Measurements from ENCODE around the gene HECTD3.
"Not testable (repeated sequence)": the region's sequence is repeated elsewhere in the genome, so short reads cannot be mapped to it uniquely, and the experiment has no call there.

Gene HECTD3

DNA sequence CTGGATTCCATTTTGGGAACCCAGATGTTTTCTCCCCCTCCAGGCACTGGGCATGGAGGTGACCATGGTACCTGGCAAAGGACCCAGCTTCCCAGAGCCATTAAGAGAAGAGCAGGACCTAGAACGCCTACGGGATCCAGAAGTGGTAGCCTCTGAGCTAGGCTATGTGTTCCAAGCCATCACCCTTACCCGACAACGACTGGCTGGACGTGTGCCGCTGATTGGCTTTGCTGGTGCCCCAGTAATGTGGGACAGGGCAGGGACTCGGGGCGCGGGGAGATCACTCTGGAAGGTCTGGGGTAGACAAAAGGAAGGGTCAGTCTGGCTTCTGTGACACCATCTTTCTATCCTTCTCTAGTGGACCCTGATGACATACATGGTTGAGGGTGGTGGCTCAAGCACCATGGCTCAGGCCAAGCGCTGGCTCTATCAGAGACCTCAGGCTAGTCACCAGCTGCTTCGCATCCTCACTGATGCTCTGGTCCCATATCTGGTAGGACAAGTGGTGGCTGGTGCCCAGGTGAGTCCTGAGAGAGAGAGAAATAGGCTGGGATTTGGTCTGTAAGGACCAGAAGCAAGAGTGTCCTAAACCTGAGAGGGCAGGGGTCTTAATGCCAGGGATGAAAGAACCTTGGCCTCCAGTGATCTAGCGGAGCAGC, 2.6 kb upstream of the HECTD3 start:
- no peak for DNase-seq

DNA sequence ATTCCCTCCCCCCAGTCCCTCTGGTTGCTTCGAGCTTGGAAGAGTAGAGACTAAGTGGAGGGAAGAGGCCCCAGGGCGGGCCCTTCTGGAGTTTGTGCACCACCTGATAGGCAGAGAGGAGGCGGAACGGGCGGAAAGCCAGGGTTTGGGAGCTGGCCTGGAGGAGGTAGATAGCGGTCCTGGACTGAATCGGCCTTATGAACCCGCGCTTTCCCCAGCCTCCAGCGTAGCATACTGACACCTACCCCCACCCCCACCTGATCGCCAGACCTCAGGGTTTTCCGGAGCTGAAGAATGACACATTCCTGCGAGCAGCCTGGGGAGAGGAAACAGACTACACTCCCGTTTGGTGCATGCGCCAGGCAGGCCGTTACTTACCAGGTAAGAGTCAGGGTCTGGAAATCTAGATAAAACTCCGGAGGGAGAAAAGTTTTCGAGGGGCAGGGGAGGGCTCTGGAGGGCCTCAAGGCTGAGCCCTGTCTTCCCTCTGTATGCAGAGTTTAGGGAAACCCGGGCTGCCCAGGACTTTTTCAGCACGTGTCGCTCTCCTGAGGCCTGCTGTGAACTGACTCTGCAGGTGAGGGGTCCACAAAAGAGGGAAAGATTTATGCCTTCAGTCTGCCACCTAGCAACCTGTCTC, 1.6 kb upstream of the HECTD3 start:
- DNase-seq, result peak; percentile 32 to 36

DNA sequence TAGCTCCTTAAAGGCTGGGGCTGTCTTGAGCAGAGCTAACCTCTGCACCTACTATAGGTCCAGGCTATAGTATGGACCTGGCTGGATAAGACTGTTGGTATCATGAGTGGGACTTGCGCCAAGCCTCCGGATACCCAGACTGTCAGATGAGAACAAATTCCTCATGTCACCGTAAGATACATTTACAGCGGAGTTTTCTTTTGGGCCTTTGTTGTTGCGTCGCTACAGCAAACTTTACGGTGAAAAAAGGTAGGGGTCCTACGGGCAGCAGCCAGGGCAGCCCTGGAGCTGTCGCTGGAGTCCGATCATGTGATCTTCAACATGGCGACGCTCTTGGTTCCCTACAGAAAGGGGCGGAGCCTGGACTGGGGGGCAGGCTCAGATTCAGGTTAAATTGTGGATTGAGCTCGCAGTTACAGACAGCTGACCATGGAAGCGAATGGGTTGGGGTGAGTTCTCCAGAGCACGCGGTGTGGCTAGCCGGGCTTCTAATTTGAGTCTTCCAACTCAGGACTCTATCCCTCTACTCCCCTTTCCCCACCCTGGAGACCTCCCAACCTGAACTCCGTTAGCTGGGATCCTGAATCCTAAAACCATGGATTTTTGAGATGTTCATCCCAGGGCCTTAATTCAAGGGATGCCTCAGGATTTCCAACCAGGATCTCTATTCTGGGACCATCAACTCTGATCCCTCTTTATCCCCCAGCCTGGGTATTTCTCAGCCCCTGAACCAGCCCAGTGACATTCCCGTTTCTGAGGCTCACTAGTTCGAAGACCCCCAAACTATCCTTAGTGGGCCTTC, 914 bp upstream of the HECTD3 start, which contains the start of gene UROD:
Gene UROD, plus strand, starts transcription at position 418 of the 802 bp plus-strand sequence. Its CDS starts 12 bp downstream, at position 430.
- peak; percentile 89 for DNase-seq

DNA sequence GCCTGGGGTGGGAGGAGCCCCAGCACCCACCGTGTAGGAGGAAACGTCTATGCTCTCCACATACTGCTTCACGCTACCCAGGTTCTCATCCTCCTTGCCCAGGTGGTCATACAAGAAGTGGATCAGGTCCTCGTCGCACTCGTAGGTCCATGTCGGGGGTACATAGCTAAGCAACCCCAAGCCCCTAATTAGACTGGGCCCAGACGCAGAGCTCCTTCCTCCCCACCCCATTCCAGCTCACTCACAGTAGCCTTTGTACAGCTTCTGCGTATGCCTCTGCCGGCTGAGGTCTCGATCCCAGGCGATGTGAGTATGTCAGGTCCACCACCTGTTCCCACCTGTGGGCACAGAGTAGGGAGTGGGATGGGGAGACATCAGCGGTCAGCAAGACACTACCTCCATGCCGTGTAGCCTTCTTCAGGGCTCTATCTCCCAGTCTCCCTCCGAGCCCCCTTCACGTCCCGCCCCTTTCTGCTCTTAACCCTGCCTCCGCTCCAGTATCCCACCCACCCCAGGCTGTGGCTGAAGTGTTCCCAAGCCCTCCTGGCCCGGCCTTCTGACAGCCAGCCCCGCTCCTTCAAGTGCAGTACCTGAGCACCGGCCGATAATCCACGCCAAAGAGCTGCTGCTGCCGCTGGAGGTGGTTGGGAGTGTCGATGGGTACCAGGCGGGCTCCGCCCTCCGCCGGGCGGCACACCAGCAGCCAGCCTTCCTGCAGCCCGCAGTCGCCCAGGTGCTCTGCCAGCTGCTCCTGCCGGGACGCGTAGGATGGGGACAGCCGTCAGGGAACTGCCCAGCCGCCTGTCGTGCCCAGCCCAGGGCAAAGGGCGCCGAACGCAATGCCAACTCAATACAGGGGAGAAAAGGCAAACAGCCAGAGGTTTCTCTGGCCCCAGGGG, 919 bp downstream of the HECTD3 start:
- DNase-seq, result peak in 1 of 2 experiments; percentile 22

DNA sequence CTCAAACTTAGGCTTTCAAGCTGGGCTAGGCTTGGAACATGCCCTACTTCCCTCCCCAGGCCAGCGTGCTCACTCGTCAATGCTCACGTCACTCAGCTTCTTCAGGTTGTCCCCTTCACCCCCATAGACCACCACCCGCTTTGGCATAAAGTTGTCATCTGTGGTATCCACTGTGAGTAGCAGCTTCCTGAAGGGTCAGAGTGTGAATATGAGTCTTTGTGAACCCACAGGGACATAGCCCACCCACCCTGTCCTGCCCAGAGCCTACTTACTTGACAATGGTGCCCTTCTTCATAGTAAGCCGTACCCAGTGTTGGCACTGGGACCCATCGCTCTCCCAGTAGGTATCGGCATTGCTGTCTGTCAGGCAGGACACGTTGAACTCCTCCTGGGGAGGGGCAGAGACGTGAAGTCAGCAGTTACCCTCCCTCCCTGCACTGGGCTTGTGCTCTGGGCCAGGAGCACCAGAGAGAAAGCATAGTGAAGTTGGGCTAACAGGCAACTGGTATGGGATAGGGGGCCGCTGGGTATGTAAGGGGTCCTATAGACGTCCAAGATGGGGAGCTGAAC, 1.7 kb downstream of the HECTD3 start:
- no peak for DNase-seq

DNA sequence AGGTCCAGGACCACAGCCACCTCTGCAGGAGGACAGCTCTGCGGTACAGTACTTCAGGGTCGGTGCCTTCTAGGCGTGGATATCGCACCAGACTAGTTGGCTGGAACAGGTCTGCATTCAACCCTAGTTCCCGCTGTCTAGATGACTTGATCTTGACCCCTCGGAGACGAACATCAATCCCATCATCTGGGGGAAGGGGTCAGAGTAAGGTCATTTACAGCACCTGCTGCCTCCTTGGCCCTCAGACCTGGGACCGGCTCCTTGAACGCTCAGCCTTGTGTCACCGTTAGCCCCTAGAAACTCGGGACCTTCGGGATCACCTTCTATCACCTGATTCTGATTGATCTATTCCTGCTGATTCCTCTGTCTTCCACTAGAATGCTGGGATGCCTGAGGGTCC, 2.6 kb downstream of the HECTD3 start:
- no peak for DNase-seq

DNA sequence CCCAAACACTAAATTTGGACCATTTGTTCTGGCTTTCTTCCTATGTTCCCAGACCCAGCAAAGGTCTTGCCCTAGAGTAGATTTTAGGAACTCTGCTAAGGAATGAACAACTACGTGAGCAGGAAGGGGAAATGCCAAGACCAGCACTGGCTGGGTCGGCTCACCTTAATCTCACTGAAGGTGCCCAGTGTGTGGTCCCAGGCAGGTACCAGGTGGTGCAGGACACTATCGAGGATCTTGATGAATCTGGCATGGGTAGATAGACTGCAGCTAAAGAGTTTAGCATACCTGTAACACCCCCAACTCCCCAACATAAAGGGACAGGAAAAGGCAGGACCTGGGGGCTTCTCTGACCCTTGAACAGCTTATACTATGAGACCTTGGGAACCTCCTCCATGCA, 3.0 kb downstream of the HECTD3 start:
- no peak for DNase-seq

DNA sequence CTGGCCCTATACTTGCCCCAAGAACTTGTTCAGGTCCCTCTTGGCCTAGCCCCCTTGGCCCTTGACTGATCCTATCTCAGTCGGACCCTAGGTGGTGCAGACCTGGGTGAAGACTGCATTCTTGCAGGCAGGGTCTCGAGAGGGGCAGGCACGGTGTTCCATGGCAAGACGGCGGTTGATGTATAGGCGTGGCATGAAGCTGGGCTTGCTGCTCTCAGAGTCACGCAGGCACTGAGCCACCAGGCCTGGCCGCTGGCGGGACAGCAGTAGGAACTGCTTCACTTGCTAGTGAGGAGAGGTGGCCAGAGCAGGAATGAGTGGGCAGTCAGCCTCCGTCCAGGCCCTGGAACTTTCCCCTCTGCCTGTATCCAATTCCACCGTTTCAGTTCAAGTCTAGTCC, 3.8 kb downstream of the HECTD3 start:
- no peak for DNase-seq

DNA sequence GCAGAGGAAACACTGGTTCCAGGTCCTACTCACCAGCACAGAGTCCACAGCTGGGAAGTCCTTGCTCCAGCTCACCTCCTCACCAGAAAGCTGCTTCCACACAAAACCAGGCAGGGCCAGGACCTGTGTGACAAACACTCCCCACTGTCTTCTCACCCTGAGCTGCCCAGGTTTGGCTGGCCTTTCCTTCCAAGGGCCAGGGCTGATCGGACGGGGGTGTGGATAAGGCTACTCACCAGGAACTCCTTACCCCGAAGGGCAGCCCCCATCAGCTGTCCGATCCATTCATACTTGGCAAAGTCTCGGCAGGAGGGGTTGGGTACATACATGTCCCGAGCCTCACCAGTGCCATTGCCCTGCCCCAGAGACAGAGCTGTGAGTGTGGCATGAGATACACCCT, 5.4 kb downstream of the HECTD3 start:
- no peak for DNase-seq

DNA sequence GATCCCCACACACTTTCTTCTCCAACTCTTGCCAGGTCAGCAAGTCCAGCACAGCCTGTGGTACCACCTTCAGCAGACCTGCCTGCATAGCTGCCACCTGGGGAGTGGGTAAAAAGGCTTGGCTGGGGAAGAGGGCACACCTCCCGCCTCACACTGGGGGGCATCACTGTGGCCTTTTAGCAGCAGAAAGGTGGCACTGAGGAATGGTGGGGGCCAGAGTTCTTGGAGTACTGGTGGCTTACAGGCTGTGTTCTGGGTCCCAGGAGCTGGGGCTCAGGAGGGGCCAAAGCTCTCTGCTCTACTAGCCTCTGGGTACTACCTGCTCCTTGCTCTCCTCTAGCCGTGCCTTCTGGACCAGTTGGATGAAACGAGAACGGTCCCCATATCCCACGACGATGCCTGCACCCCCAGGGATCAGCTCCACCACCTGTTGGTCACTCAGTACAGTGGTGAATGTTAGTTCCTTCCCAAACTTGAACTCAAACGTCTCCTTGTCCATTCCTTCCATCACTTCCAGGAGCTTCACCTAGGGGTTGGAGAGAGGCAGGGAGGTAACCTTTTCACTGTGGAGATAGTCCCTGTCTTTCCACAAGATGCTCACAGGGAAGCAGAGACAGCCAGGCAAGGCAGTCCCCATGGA, 6.7 kb downstream of the HECTD3 start:
- DNase-seq, result no peak

DNA sequence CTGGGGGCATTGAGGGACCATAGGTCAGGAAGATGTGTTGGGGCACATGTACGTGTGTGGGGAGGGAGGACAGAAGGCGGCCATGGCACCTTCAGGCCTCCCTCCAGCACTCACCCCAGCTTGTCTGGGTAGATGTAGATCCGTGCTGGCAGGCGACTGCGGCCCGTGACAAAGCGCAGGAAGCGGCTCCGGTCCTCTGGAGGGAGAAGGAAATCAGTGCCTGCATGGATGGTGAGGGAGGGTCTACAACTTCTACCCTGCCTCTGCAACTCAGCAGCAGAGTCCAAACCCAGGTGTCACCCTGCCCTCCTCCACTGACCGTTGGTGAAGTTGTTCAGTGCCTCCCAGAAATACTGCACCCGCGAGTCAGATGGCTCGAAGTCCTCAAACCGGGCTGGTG, 7.4 kb downstream of the HECTD3 start:
- DNase-seq, result no peak

DNA sequence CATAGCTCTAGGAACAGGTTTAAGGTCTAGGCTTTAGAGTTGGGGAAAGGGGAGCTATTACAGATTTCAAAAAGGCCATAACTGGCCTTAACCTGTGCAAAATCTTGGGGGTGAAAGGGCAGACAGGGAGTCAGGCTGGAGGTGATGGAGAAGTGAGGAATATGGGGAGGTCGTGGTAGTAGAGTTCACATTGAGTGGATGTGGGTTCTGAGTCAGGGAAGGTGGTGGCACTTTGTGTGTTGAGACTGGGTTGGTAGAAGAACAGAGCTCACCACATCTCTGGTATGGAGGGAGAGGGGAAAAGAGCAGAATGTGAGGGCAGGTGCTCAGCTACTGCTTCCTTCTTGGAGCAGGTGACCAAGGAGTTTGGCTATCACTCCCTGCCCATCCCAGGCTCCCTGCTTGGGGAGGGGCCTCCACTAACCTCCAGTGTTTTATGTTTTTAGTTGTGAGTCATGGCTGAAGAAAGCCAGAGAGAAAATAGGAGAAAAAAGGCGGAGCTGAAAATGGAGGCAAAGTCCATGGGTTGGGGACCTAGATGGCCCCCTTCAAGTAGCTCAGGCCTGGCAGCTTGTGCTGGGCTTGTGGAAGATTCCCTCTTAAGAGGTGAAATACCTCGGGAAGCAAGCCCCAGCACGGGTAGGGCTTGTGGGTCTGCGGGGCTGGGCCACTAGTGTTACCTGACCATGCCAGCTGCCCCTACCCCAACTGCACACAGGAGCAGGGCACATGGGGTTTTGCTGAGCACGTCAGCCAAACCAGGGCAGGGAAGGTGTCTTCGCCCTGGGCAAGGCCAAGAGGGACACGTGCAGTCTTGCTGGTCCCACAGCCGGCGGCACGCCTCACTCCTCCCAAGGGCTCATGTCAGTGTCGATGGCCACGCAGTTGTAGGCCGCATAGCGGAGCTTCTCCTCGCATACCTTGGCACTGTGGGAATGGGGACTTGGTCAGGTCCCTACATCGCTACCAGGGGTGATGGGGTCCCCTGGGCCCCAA, 8.2 kb downstream of the HECTD3 start:
- no peak for DNase-seq

DNA sequence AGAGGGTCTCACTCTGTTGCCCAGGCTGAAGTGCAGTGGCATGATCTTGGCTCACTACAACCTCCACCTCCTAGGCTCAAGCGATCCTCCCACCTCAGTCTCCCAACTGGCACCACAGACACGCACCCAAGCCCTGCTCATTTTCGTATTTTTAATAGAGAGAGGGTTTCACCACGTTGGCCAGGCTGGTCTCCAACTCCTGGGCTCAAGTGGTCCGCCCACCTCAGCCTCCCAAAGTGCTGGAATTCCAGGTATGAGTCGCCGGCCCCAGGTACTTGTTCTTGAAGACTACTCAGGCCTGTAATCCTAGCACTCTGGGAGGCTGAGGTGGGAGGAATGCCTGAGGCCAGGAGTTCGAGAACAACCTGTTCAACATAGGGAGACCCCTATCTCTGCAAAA, 9.5 kb downstream of the HECTD3 start:
- not testable (repeated sequence) for DNase-seq

DNA sequence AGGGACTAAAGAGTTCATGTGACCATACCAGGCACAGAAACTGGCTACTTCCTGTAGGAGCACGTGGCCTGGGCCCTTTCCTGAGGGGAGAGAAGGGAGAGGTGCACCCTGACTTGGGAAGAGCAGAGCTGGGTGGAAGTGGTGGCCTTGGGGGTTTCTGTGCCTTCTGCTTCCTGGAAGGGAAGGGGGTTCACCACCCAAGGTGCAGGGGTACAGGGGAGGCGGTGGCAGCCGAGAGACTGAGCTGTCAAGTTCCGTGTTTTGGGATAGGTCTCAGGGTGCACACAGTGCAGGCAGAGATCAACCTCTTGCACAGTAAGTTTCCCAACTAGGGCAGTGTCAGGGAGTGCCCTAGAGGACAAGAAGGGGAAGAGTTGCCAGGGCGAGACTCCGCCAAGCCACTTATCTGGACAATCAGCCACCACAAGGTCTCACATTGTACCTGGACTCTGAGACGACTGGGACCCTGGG, 10.1 kb downstream of the HECTD3 start:
- no peak for DNase-seq

DNA sequence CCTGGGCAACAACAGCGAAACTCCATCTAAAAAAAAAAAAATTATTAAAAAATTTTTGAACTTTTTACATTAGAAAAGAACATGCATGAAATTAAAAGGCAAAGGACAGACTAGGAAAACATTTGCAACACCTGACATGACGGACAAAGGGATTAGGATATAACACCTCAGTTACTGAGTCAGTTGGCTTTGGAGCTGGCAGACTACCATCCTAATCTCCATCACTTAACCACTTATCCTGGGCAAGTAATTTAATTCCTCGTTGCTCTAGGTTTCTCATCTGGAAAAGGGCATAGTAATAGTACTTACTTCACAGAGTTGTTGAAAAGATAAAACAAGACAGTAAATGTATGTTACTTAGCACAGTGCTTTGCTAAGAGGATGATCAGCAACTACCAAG, 11.9 kb downstream of the HECTD3 start:
- no peak for DNase-seq

DNA sequence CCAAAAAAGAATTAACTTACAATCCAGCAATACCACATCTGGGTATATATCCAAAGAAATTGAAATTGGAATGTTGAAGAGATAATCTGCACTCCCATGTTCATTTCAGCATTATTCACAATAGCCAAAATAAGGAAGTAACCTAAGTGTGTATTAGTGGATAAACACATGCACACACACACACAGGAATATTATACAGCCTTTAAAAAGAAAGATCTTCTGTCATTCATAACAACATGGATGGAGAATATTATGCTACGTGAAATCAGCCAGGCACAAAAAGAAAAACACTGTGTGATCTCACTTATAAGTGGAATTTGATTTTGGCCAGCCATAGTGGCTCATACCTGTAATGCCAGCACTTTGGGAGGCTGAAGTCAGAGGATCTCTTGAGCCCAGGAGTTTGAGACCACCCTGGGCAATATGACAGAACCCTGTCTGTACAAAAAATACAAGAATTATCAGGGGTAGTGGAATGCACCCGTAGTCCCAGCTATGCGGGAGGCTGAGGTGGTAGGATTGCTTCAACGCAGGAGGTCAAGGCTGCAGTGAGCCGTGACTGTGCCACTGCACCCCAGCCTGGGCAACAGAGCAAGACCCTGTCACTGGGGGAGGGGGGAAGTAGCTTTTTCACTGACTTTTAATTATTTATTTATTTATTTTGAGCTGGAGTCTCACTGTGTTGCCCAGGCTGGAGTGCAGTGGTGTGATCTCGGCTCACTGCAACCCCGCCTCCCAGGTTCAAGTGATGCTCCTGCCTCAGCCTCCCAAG, 15.5 kb downstream of the HECTD3 start:
- no peak for DNase-seq

DNA sequence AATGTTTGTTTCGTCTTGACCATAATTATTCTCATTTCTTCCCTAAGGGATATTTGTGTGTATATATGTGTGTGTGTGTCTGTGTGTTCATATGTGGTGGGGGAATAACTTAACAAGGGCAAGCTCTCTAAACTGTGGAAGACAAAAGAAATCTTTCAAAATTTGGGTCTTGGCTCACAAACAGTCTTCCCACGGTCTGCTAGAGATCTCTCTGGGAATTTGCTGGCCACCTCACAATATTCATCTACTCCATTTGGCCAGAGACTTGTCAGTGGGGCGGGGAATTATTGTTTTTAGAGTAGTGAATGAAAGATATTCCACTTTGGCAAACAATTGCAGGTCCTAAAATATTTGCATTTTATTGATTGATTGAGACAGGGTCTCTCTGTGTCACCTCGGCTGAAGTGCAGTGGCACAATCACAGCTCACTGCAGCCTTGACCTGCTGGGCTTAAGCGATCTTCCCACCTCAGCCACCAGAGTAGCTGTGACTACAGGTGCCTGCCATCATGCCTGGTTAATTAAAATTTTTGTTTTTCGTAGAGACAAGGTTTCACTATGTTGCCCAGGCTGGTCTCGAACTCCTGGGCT, 16.7 kb downstream of the HECTD3 start:
- DNase-seq, result no peak

DNA sequence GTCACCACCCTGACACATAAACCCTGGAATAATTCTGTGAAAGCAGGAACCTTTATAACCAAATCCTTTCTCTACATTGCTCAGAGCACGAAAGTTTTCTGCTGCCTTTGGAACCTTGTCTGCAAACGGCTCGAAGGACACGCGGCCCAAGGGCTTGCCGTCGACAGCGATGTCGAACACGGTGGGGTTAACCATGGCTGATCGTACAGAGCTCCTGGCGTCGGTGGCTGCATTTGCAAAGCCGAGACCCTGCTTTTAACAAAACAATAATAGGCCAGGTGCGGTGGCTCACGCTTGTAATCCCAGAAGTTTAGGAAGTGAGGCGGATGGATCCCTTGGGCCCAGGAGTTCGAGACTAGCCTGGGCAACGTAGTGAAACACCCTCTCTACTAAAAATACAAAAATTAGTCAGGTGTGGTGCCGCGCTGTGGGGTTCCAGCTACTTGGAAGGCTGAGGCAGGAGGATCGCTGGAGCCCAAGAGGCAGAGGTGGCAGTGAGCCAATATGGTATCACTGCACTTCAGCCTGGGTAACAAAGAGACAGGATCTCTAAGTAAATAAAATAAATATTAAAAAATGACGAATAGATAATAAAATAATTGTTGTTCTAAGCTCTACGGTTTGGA, 22.5 kb downstream of the HECTD3 start:
- DNase-seq, result no peak
